HepG2 (cell line): ENCODE results near the gene GNPAT. TPM values are rescaled to one million over a fixed set of nuclear protein-coding genes. Genes with fewer than 3 reads are reported as not detected.
A peak's percentile ranks its signal among the peaks of the same experiment; 100 is the strongest.

Source experiments
- ADNP ChIP-seq: sonication (generic); formaldehyde crosslinking; IDR thresholded peaks from 2 replicates; pipeline ENCODE4 v1.4.0; 2020; ENCODE audit warnings: missing genetic modification reagents
- HDAC6 ChIP-seq: fragments of 200-600 bp; sonication (generic); IDR thresholded peaks from 2 replicates; pipeline ENCODE4 v1.7.0; 2017; ENCODE audit warnings: mild to moderate bottlenecking, antibody characterized with exemption, low read length, low read depth
- HNF1A ChIP-seq, 2 experiments: sonication (generic) in 1 of 2; formaldehyde crosslinking in 1 of 2; IDR thresholded peaks; 2 replicates each; pipeline versions ENCODE4 v1.4.0 to v1.6.1; 2016 to 2020; ENCODE audit warnings: borderline replicate concordance in 1 of 2, low read depth in 1 of 2, mild to moderate bottlenecking in 1 of 2, missing genetic modification reagents in 1 of 2
- LRRFIP1 ChIP-seq: sonication (generic); formaldehyde crosslinking; conservative IDR thresholded peaks from 2 replicates; pipeline ENCODE4 v1.4.0; 2020; ENCODE audit warnings: missing genetic modification reagents
- MTERF4 ChIP-seq: sonication (generic); formaldehyde crosslinking; IDR thresholded peaks from 2 replicates; pipeline ENCODE4 v1.8.0; 2023; ENCODE audit warnings: mild to moderate bottlenecking, missing genetic modification reagents
- MYNN ChIP-seq: sonication (generic); formaldehyde crosslinking; IDR thresholded peaks from 2 replicates; pipeline ENCODE4 v1.4.0; 2020; ENCODE audit warnings: mild to moderate bottlenecking, low read depth, missing genetic modification reagents
- NCOA2 ChIP-seq: sonication (generic); formaldehyde crosslinking; IDR thresholded peaks from 2 replicates; pipeline ENCODE4 v1.8.0; 2022; ENCODE audit warnings: inconsistent platforms
- NFYB ChIP-seq: sonication (generic); formaldehyde crosslinking; IDR thresholded peaks from 2 replicates; pipeline ENCODE4 v1.4.0; 2020; ENCODE audit warnings: missing genetic modification reagents
- NR2F1 ChIP-seq, 2 experiments: fragments of 450-650 bp in 1 of 2; formaldehyde crosslinking in 1 of 2; IDR thresholded peaks; 2 replicates each; pipeline versions ENCODE4 v1.5.0 to v1.6.1; 2016 to 2020; ENCODE audit warnings: mild to moderate bottlenecking in 1 of 2, missing compliant biosample characterization in 1 of 2, missing genetic modification reagents in 1 of 2, moderate library complexity in 1 of 2
- RBAK ChIP-seq: sonication (generic); formaldehyde crosslinking; IDR thresholded peaks from 2 replicates; pipeline ENCODE4 v1.5.1; 2020; ENCODE audit warnings: mild to moderate bottlenecking, missing genetic modification reagents
- SAFB2 ChIP-seq: sonication (generic); formaldehyde crosslinking; IDR thresholded peaks from 2 replicates; pipeline ENCODE4 v1.5.1; 2020; ENCODE audit warnings: missing genetic modification reagents, low read depth, mild to moderate bottlenecking, borderline replicate concordance
- SMAD9 ChIP-seq: sonication (generic); formaldehyde crosslinking; IDR thresholded peaks from 2 replicates; pipeline ENCODE4 v1.5.1; 2020; ENCODE audit warnings: mild to moderate bottlenecking, missing genetic modification reagents
- SRSF1 ChIP-seq: fragments of 200-400 bp; formaldehyde crosslinking; optimal IDR thresholded peaks from 2 replicates; pipeline ENCODE3; 2017; ENCODE audit warnings: mild to moderate bottlenecking, low read depth, low read length, moderate library complexity
- TFDP1 ChIP-seq: IDR thresholded peaks from 2 replicates; pipeline ENCODE4 v1.6.1; 2016; ENCODE audit warnings: missing compliant biosample characterization, missing genetic modification reagents, borderline replicate concordance
- U2AF2 ChIP-seq: fragments of 200-400 bp; formaldehyde crosslinking; IDR thresholded peaks from 2 replicates; pipeline ENCODE4 v1.6.1; 2017; ENCODE audit warnings: low read depth, mild to moderate bottlenecking, low read length
- ZNF251 ChIP-seq: sonication (generic); formaldehyde crosslinking; IDR thresholded peaks from 2 replicates; pipeline ENCODE4 v1.9.0; 2021; ENCODE audit warnings: mild to moderate bottlenecking, missing genetic modification reagents
- ZNF263 ChIP-seq: sonication (generic); formaldehyde crosslinking; IDR thresholded peaks from 2 replicates; pipeline ENCODE4 v1.4.0; 2020; ENCODE audit warnings: missing genetic modification reagents
- ZNF30 ChIP-seq: sonication (generic); formaldehyde crosslinking; IDR thresholded peaks from 2 replicates; pipeline ENCODE4 v1.5.0; 2020; ENCODE audit warnings: mild to moderate bottlenecking, missing genetic modification reagents
- ZNF766 ChIP-seq: sonication (generic); formaldehyde crosslinking; IDR thresholded peaks from 2 replicates; pipeline ENCODE4 v1.5.0; 2020; ENCODE audit warnings: missing genetic modification reagents, borderline replicate concordance
- ZSCAN25 ChIP-seq: sonication (generic); formaldehyde crosslinking; IDR thresholded peaks from 2 replicates; pipeline ENCODE4 v1.8.0; 2022; ENCODE audit warnings: mild to moderate bottlenecking, missing genetic modification reagents
- polyA plus RNA-seq, 8 experiments: library from polyadenylated mRNA; depleted of rRNA in 3 of 8; stranded (reverse) in 7 of 8; unstranded in 1 of 8; fragments of >200 nt; fragmentation: Illumina TruSeq in 4 of 8; extraction: Trizol in 4 of 8; gene quantifications; 2 replicates each; pipeline versions ENCODE4 v1.2.1 to v1.2.3, GENCODE V29; 2011 to 2016; ENCODE audit warnings: low read depth in 4 of 8, missing spikeins in 1 of 8, mixed read lengths in 1 of 8; ENCODE audit not compliant: insufficient read depth in 1 of 8
- total RNA-seq, 5 experiments: library from RNA; depleted of rRNA; stranded (reverse); fragments of >200 nt; fragmentation: Illumina TruSeq; extraction: Trizol; gene quantifications; 2 replicates each; pipeline ENCODE4 v1.2.3, GENCODE V29; 2016; ENCODE audit warnings: low read depth in 1 of 5

The GNPAT gene
- total and polyA plus RNA-seq, 2 of the 13 experiments (the other 11 are each of a cell fraction or from before 2014, with no cell fraction given) = 58.3 to 114 TPM

GRCh38 chr1:231219422-231220401, 21.3 kb upstream of the GNPAT start (continued):
- no peak for TF ChIP-seq NFYB (CRISPR knock-in tag)
- no peak for TF ChIP-seq MTERF4 (CRISPR knock-in tag)
- TF ChIP-seq ZNF263 (CRISPR knock-in tag) = no peak
- no peak for TF ChIP-seq ZNF30 (CRISPR knock-in tag)
- TF ChIP-seq U2AF2 = no peak
- no peak for TF ChIP-seq MYNN (CRISPR knock-in tag)
- no peak; the same call in 1 of the 2 replicates for TF ChIP-seq HNF1A (IDR thresholded peaks at IDR 0.05; ENCODE audit: low read depth)
- peak; percentile 40; the same call in 1 of the 2 replicates for TF ChIP-seq HNF1A (CRISPR knock-in tag; IDR thresholded peaks at IDR 0.05; ENCODE audit: borderline replicate concordance)
- no peak for TF ChIP-seq TFDP1
- no peak for TF ChIP-seq ZNF251 (CRISPR knock-in tag)
- peak; percentile 85 for TF ChIP-seq NCOA2 (CRISPR knock-in tag)
- no peak for TF ChIP-seq RBAK (CRISPR knock-in tag)
- no peak for TF ChIP-seq LRRFIP1 (CRISPR knock-in tag)
- TF ChIP-seq SMAD9 (CRISPR knock-in tag) = no peak
- no peak for TF ChIP-seq ADNP (CRISPR knock-in tag)
- TF ChIP-seq SAFB2 (CRISPR knock-in tag) = no peak
- TF ChIP-seq NR2F1 (CRISPR knock-in tag; IDR thresholded peaks at IDR 0.05) = no peak
- no peak for TF ChIP-seq SRSF1
- TF ChIP-seq ZSCAN25 (CRISPR knock-in tag) = no peak
- TF ChIP-seq HDAC6 = no peak
- TF ChIP-seq ZNF766 (CRISPR knock-in tag) = no peak
